IMR-90 (cell line): ENCODE data around the gene KIFAP3. TPM values are rescaled to one million over a fixed set of nuclear protein-coding genes. Genes with fewer than 3 reads are reported as not detected.

ENCODE experiments used
- ATAC-seq: fragments of 200-7000 bp; cut with Tn5 transposase; 2 replicates; pipeline ENCODE4 v1.9.1; 2020; ENCODE audit warnings: low read depth, mild to moderate bottlenecking, moderate library complexity
- BruUV-seq: library from RNA; stranded (reverse); fragments of 400-500 nt; replicated peaks from 2 replicates; lab custom pipeline; 2021; lab: Mats Ljungman, UMichigan
- CTCF ChIA-PET: fragments of 300-600 bp; formaldehyde crosslinking; extraction: SDS; loops from one replicate; lab custom pipeline; 2021; ENCODE audit warnings: antibody characterized with exemption; lab: Yijun Ruan, JAX
- POLR2A ChIA-PET: fragments of 300-600 bp; sonication (Branson Sonifier 250); formaldehyde crosslinking; loops from one replicate; lab custom pipeline; 2022; ENCODE audit warnings: antibody characterized with exemption; ENCODE audit not compliant: unreplicated experiment; lab: Charles Lee
- DNase-seq: peaks from one replicate; pipeline ENCODE4 v3.0.0; 2013
- H2AFZ ChIP-seq: replicated peaks from 2 replicates; pipeline ENCODE3; 2013; ENCODE audit warnings: low read length, mild to moderate bottlenecking; ENCODE audit not compliant: poor library complexity
- H2AK5ac ChIP-seq: 2 replicates; pipeline ENCODE4 v1.6.1; 2013; ENCODE audit warnings: low read depth, low read length, inconsistent platforms
- H2AK9ac ChIP-seq: replicated peaks from 2 replicates; pipeline ENCODE3; 2013; ENCODE audit warnings: mild to moderate bottlenecking, low read depth, low read length, moderate library complexity; ENCODE audit not compliant: poor library complexity
- H2BK120ac ChIP-seq: 2 replicates; pipeline ENCODE4 v1.6.1; 2013; ENCODE audit warnings: low read depth, low read length, inconsistent platforms
- H2BK15ac ChIP-seq: 3 replicates; pipeline ENCODE4 v1.6.1; 2013; ENCODE audit warnings: low read depth, low read length, inconsistent platforms
- H2BK20ac ChIP-seq: 2 replicates; pipeline ENCODE4 v1.6.1; 2013; ENCODE audit warnings: low read depth, mild to moderate bottlenecking, inconsistent platforms, low read length, moderate library complexity
- H2BK5ac ChIP-seq: 2 replicates; pipeline ENCODE4 v1.6.1; 2013; ENCODE audit warnings: mild to moderate bottlenecking, low read depth, low read length, inconsistent platforms; ENCODE audit not compliant: poor library complexity, severe bottlenecking
- H3K14ac ChIP-seq: replicated peaks from 2 replicates; pipeline ENCODE4 v1.6.1; 2013; ENCODE audit warnings: low read depth, low read length, inconsistent platforms
- H3K18ac ChIP-seq: 2 replicates; pipeline ENCODE4 v1.6.1; 2013; ENCODE audit warnings: low read depth, low read length, control low read depth
- H3K23ac ChIP-seq: 2 replicates; pipeline ENCODE4 v1.6.1; 2013; ENCODE audit warnings: low read depth, low read length, inconsistent platforms
- H3K27ac ChIP-seq: 2 replicates; pipeline ENCODE4 v1.5.1; 2013; ENCODE audit warnings: mild to moderate bottlenecking, control low read depth, low read length; ENCODE audit not compliant: insufficient read depth
- H3K27me3 ChIP-seq: 2 replicates; pipeline ENCODE4 v1.6.1; 2013; ENCODE audit warnings: low read length; ENCODE audit not compliant: control insufficient read depth, insufficient read depth
- H3K36me3 ChIP-seq: 2 replicates; pipeline ENCODE4 v1.6.1; 2013; ENCODE audit warnings: low read length, mixed read lengths; ENCODE audit not compliant: control insufficient read depth, insufficient read depth
- H3K4ac ChIP-seq: 2 replicates; pipeline ENCODE4 v1.6.1; 2013; ENCODE audit warnings: low read depth, low read length, inconsistent platforms
- H3K4me1 ChIP-seq: 2 replicates; pipeline ENCODE4 v1.6.1; 2013; ENCODE audit warnings: low read length, mixed read lengths; ENCODE audit not compliant: control insufficient read depth, insufficient read depth
- H3K4me2 ChIP-seq: 2 replicates; pipeline ENCODE4 v1.6.1; 2013; ENCODE audit warnings: low read depth, mild to moderate bottlenecking, control low read depth, low read length, moderate library complexity
- H3K4me3 ChIP-seq: 2 replicates; pipeline ENCODE4 v1.5.1; 2013; ENCODE audit warnings: low read depth, mild to moderate bottlenecking, control low read depth, low read length, moderate library complexity; ENCODE audit not compliant: insufficient read depth
- H3K56ac ChIP-seq: 2 replicates; pipeline ENCODE4 v1.6.1; 2013; ENCODE audit warnings: low read length, inconsistent platforms; ENCODE audit not compliant: insufficient read depth; ENCODE audit errors: extremely low read depth
- H3K79me1 ChIP-seq, 2 experiments: 2 replicates each; pipeline ENCODE4 v1.6.1; 2013; ENCODE audit warnings: low read length in 2 of 2, inconsistent platforms in 1 of 2, low read depth in 1 of 2
- H3K9ac ChIP-seq: 2 replicates; pipeline ENCODE4 v1.6.1; 2013; ENCODE audit warnings: low read depth, low read length, control low read depth
- H3K9me1 ChIP-seq: 2 replicates; pipeline ENCODE4 v1.6.1; 2013; ENCODE audit warnings: low read length, inconsistent platforms; ENCODE audit not compliant: insufficient read depth
- H3K9me3 ChIP-seq: 2 replicates; pipeline ENCODE4 v1.6.1; 2013; ENCODE audit warnings: low read length; ENCODE audit not compliant: control insufficient read depth, insufficient read depth
- H4K20me1 ChIP-seq: 2 replicates; pipeline ENCODE4 v1.6.1; 2013; ENCODE audit warnings: low read length, inconsistent platforms; ENCODE audit not compliant: insufficient read depth
- H4K5ac ChIP-seq: 2 replicates; pipeline ENCODE4 v1.6.1; 2013; ENCODE audit warnings: mild to moderate bottlenecking, low read depth, low read length, control low read depth
- H4K8ac ChIP-seq, 2 experiments: 2 replicates each; pipeline ENCODE4 v1.6.1; 2013; ENCODE audit warnings: low read depth in 2 of 2, low read length in 2 of 2, control low read depth in 1 of 2, inconsistent platforms in 1 of 2
- H4K91ac ChIP-seq: 2 replicates; pipeline ENCODE4 v1.6.1; 2013; ENCODE audit warnings: low read depth, low read length, inconsistent platforms; ENCODE audit not compliant: insufficient read depth
- BHLHE40 ChIP-seq: fragments of 150-350 bp; IDR thresholded peaks from 2 replicates; pipeline ENCODE4 v1.6.1; 2016; ENCODE audit warnings: mild to moderate bottlenecking, low read depth, low read length
- CEBPB ChIP-seq: IDR thresholded peaks from 2 replicates; pipeline ENCODE4 v1.6.1; 2012; ENCODE audit warnings: low read depth, low read length, improper control_type of control experiment
- CHD1 ChIP-seq: IDR thresholded peaks from 2 replicates; pipeline ENCODE4 v1.6.1; 2012; ENCODE audit warnings: low read depth, low read length, improper control_type of control experiment
- FOS ChIP-seq: fragments of 150-350 bp; IDR thresholded peaks from 2 replicates; pipeline ENCODE4 v1.6.1; 2016; ENCODE audit warnings: low read depth, low read length
- MAFK ChIP-seq: IDR thresholded peaks from 2 replicates; pipeline ENCODE4 v1.6.1; 2012; ENCODE audit warnings: low read depth, low read length, improper control_type of control experiment
- MAZ ChIP-seq: IDR thresholded peaks from 2 replicates; pipeline ENCODE4 v1.6.1; 2012; ENCODE audit warnings: low read depth, mild to moderate bottlenecking, low read length, improper control_type of control experiment, moderate library complexity, borderline replicate concordance
- MXI1 ChIP-seq: IDR thresholded peaks from 2 replicates; pipeline ENCODE4 v1.6.1; 2012; ENCODE audit warnings: low read depth, mild to moderate bottlenecking, low read length, moderate library complexity, borderline replicate concordance
- NFE2L2 ChIP-seq: fragments of 150-350 bp; IDR thresholded peaks from 2 replicates; pipeline ENCODE4 v1.6.1; 2016; ENCODE audit warnings: low read depth, mild to moderate bottlenecking, low read length
- POLR2A ChIP-seq: IDR thresholded peaks from 2 replicates; pipeline ENCODE4 v1.6.1; 2012; ENCODE audit warnings: mild to moderate bottlenecking, low read depth, low read length
- RAD21 ChIP-seq: IDR thresholded peaks from 2 replicates; pipeline ENCODE4 v1.6.1; 2012; ENCODE audit warnings: low read length, improper control_type of control experiment
- RCOR1 ChIP-seq: IDR thresholded peaks from 2 replicates; pipeline ENCODE4 v1.6.1; 2012; ENCODE audit warnings: mild to moderate bottlenecking, low read length, improper control_type of control experiment; ENCODE audit not compliant: insufficient replicate concordance
- RFX5 ChIP-seq: IDR thresholded peaks from 2 replicates; pipeline ENCODE4 v1.8.0; 2012; ENCODE audit warnings: low read depth, mild to moderate bottlenecking, low read length, moderate library complexity
- SMC3 ChIP-seq: fragments of 150-350 bp; IDR thresholded peaks from 2 replicates; pipeline ENCODE4 v1.6.1; 2016; ENCODE audit warnings: low read depth, mild to moderate bottlenecking, antibody characterized with exemption, low read length, moderate library complexity
- USF2 ChIP-seq: fragments of 150-350 bp; IDR thresholded peaks from 2 replicates; pipeline ENCODE4 v1.6.1; 2017; ENCODE audit warnings: mild to moderate bottlenecking, antibody characterized with exemption, low read length, low read depth
- WGBS, 2 experiments: methylation state at CpG; one replicate each; pipeline versions ENCODE4 v1.1.5 to v1.1.7; 2013; ENCODE audit warnings: missing lambda C conversion rate in 2 of 2; ENCODE audit not compliant: insufficient read length in 1 of 2; ENCODE audit errors: extremely low coverage in 2 of 2; 5-methylcytosine and 5-hydroxymethylcytosine counted together
- dilution Hi-C: fragments of 300-500 bp; cut with HindIII; formaldehyde crosslinking; loops from one replicate; pipeline ENCODE4 v1.14.3; 2018; ENCODE audit warnings: low sequenced_read_pairs; ENCODE audit not compliant: unreplicated experiment
- in situ Hi-C: fragments of 300-500 bp; cut with MboI; formaldehyde crosslinking; loops from 3 replicates; pipeline ENCODE4 v1.14.3; 2019; ENCODE audit warnings: low sequenced_read_pairs, inconsistent platforms, mixed read lengths
- intact Hi-C: fragments of 100-400 bp; cut with micrococcal nuclease; formaldehyde crosslinking; loops from 2 replicates; pipeline ENCODE4 v1.10.0; 2022
- polyA plus RNA-seq, 3 experiments: library from polyadenylated mRNA; depleted of rRNA; stranded (reverse); fragments of >200 nt; gene quantifications; 2 replicates each; pipeline ENCODE4 v1.2.3, GENCODE V29; 2012; ENCODE audit warnings: low replicate concordance in 1 of 3
- total RNA-seq: library from RNA; depleted of rRNA; stranded (reverse); fragments of >200 nt; gene quantifications from 2 replicates; pipeline ENCODE4 v1.2.3, GENCODE V29; 2012
- TF ChIP-seq, protein P1 (sequence below): fragments of 150-350 bp; IDR thresholded peaks from 2 replicates; pipeline ENCODE4 v1.6.1; 2016; ENCODE audit warnings: low read depth, mild to moderate bottlenecking, low read length, moderate library complexity, borderline replicate concordance
- TF ChIP-seq, protein P2 (sequence below): conservative IDR thresholded peaks from 2 replicates; pipeline ENCODE4 v1.5.1; 2012; ENCODE audit warnings: mild to moderate bottlenecking, low read depth, low read length, improper control_type of control experiment

Gene KIFAP3
- total and polyA plus RNA-seq, 2 of the 4 experiments (the other 2 are of a cell fraction) = 10.5 to 10.9 TPM

DNA sequence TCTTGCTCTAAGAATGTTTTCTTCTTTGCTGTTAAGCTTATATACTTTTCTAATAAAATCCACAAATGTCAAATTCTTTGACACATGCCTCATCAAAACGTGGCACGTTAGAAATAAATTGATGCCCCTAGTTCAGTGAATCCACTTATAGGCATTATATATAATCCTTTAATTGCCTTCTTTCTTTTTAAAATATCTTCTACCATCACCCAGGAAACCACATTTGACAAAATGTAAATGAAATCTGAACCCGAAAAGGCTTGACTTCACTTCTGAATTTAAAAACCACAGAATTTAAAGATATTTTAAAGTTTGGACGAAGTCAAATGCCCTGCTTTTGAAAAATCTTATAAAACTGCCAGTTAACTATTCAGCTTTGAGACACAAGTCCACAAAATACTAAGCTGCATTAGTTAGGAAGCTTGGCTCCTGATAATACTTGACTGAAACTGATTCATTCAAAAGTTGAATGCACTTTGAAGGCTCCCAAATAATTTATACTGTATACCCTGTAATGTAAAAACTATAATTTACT, 22.4 kb upstream of the KIFAP3 start:
- Histone ChIP-seq H4K5ac (no peak overlapping the region), H3K27ac (no peak overlapping the region), H2AFZ (no peak overlapping the region), H3K27me3 (no peaks in the 10 kb centered on the region), H4K20me1 (no peaks in the 10 kb centered on the region), H2BK20ac (no peak overlapping the region), H2BK15ac (no peak overlapping the region), H3K36me3 (no peaks in the 10 kb centered on the region), H3K79me1 (no peaks in the 10 kb centered on the region), H3K4ac (no peak overlapping the region), H2AK5ac (no peak overlapping the region), H3K14ac (no peak overlapping the region), H3K9me1 (no peaks in the 10 kb centered on the region), H2BK120ac (no peak overlapping the region), H2BK5ac (no peak overlapping the region), H3K23ac (no peak overlapping the region), H4K8ac (no peak overlapping the region), H3K4me2 (no peak overlapping the region), H2AK9ac (no peak overlapping the region), H3K9me3 (no peaks in the 10 kb centered on the region; the same call in 1 of the 2 replicates), H3K4me3 (no peak overlapping the region), H3K56ac (no peak overlapping the region), H3K18ac (no peak overlapping the region), H3K4me1 (no peaks in the 10 kb centered on the region), H3K9ac (no peak overlapping the region), H4K91ac (no peak overlapping the region)
- BruUV-seq = no TSS peak
- WGBS, 2 experiments = no CpG with 5 or more reads among the region's 4 CpGs
- intact Hi-C loops = no loop called here
- ChIA-PET POLR2A (no interaction called here), CTCF (no interaction called here)
- ATAC-seq (no peak), DNase-seq (no peak)
- TF ChIP-seq MAZ = no peak
- TF ChIP-seq MAFK = no peak
- no peak for TF ChIP-seq RAD21
- TF ChIP-seq USF2 = no peak
- no peak for TF ChIP-seq CEBPB
- TF ChIP-seq POLR2A = no peak
- TF ChIP-seq CHD1 = no peak
- TF ChIP-seq FOS = no peak
- no peak for TF ChIP-seq SMC3
- TF ChIP-seq, protein P1, sequence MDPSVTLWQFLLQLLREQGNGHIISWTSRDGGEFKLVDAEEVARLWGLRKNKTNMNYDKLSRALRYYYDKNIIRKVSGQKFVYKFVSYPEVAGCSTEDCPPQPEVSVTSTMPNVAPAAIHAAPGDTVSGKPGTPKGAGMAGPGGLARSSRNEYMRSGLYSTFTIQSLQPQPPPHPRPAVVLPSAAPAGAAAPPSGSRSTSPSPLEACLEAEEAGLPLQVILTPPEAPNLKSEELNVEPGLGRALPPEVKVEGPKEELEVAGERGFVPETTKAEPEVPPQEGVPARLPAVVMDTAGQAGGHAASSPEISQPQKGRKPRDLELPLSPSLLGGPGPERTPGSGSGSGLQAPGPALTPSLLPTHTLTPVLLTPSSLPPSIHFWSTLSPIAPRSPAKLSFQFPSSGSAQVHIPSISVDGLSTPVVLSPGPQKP = no peak
- TF ChIP-seq RFX5 = no peak
- TF ChIP-seq BHLHE40 = no peak
- TF ChIP-seq MXI1 = no peak
- no peak for TF ChIP-seq NFE2L2
- TF ChIP-seq, protein P2, sequence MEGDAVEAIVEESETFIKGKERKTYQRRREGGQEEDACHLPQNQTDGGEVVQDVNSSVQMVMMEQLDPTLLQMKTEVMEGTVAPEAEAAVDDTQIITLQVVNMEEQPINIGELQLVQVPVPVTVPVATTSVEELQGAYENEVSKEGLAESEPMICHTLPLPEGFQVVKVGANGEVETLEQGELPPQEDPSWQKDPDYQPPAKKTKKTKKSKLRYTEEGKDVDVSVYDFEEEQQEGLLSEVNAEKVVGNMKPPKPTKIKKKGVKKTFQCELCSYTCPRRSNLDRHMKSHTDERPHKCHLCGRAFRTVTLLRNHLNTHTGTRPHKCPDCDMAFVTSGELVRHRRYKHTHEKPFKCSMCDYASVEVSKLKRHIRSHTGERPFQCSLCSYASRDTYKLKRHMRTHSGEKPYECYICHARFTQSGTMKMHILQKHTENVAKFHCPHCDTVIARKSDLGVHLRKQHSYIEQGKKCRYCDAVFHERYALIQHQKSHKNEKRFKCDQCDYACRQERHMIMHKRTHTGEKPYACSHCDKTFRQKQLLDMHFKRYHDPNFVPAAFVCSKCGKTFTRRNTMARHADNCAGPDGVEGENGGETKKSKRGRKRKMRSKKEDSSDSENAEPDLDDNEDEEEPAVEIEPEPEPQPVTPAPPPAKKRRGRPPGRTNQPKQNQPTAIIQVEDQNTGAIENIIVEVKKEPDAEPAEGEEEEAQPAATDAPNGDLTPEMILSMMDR = no peak
- TF ChIP-seq RCOR1 = no peak
- in situ Hi-C loops = no loop called here
- dilution Hi-C loops = no loop called here
